Medulla oblongata (tissue), 1 donor: ENCODE data around the gene HBG1.
A peak's percentile ranks its signal among the peaks of the same experiment; 100 is the strongest.

ENCODE experiments used
- DNase-seq: peaks from one replicate; pipeline ENCODE4 v3.0.0-alpha.2; 2015; ENCODE audit errors: extremely low spot score

HBG1 gene

DNA sequence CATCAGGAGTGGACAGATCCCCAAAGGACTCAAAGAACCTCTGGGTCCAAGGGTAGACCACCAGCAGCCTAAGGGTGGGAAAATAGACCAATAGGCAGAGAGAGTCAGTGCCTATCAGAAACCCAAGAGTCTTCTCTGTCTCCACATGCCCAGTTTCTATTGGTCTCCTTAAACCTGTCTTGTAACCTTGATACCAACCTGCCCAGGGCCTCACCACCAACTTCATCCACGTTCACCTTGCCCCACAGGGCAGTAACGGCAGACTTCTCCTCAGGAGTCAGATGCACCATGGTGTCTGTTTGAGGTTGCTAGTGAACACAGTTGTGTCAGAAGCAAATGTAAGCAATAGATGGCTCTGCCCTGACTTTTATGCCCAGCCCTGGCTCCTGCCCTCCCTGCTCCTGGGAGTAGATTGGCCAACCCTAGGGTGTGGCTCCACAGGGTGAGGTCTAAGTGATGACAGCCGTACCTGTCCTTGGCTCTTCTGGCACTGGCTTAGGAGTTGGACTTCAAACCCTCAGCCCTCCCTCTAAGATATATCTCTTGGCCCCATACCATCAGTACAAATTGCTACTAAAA, 22.8 kb downstream of the HBG1 start, which contains the start of gene HBB:
Gene HBB, minus strand, starts transcription at position 340 of the 579 bp plus-strand sequence. Its CDS starts 50 bp downstream, at position 290.
- no peak for DNase-seq

DNA sequence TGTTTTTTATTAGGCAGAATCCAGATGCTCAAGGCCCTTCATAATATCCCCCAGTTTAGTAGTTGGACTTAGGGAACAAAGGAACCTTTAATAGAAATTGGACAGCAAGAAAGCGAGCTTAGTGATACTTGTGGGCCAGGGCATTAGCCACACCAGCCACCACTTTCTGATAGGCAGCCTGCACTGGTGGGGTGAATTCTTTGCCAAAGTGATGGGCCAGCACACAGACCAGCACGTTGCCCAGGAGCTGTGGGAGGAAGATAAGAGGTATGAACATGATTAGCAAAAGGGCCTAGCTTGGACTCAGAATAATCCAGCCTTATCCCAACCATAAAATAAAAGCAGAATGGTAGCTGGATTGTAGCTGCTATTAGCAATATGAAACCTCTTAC, 24.2 kb downstream of the HBG1 start:
- DNase-seq: no peak

DNA sequence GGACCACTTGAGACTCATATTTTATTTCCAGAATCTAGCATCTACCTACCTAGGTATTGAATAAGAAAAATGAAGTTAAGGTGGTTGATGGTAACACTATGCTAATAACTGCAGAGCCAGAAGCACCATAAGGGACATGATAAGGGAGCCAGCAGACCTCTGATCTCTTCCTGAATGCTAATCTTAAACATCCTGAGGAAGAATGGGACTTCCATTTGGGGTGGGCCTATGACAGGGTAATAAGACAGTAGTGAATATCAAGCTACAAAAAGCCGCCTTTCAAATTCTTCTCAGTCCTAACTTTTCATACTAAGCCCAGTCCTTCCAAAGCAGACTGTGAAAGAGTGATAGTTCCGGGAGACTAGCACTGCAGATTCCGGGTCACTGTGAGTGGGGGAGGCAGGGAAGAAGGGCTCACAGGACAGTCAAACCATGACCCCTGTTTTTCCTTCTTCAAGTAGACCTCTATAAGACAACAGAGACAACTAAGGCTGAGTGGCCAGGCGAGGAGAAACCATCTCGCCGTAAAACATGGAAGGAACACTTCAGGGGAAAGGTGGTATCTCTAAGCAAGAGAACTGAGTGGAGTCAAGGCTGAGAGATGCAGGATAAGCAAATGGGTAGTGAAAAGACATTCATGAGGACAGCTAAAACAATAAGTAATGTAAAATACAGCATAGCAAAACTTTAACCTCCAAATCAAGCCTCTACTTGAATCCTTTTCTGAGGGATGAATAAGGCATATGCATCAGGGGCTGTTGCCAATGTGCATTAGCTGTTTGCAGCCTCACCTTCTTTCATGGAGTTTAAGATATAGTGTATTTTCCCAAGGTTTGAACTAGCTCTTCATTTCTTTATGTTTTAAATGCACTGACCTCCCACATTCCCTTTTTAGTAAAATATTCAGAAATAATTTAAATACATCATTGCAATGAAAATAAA, 24.8 kb downstream of the HBG1 start:
- no peak for DNase-seq

DNA sequence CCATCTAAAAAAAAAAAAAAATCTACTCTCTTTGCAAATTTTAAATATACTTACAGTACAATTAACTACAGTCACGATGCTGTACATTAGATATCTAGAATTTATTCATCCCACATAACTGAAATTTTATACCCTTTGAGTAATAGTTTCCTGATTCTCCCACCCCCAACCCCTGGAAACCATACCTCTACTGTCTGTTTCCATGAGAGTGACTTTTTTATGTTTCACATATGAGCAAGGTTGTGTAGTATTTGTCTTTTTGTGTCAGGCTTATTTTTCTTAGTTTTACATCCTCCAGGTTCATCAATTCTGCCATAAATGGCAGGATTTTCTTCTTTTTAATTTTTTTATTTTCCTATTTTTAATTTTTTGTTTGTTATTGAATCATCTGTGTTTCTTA, 26.0 kb downstream of the HBG1 start:
- DNase-seq: no peak

DNA sequence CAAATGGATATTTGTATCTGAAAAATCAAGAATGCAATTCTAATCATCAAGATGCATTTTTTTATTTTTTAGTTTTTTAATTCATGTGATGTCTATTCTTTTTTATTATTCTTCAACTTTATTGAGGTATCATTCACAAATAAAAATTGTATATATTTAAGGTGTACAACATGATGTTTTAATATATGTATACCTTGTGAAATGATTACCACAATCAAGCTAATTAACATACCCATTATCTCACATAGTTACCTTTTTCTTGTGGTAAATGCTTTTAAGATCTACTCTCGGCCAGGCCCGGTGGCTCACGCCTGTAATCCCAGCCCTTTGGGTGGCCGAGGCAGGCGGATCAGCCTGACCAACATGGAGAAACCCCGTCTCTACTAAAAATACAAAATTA, 26.5 kb downstream of the HBG1 start:
- DNase-seq: no peak

DNA sequence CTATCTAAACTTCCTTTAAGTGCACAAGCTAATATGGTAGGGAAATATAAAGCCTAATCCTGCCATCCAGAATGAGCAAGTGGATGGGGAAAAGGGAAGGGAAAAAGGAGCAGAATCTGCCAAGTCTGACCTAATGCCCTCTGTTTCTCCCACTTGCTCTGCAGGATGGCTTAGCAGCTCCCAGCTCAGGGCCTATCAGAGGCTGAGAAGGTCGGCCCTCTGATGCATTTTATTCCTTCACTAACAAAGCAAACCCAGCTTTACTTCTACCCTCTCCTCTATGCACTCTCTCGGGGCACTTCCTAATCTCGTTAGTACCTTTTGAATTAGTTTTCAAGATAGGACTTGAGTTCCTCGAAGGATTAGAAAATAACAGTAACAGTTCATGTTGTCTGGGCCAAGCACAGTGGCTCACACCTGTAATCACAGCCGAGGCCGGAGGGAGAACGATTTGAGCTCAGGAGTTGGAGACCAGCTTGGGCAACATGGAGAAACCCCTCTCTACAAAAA, 39.2 kb downstream of the HBG1 start:
- no peak for DNase-seq

DNA sequence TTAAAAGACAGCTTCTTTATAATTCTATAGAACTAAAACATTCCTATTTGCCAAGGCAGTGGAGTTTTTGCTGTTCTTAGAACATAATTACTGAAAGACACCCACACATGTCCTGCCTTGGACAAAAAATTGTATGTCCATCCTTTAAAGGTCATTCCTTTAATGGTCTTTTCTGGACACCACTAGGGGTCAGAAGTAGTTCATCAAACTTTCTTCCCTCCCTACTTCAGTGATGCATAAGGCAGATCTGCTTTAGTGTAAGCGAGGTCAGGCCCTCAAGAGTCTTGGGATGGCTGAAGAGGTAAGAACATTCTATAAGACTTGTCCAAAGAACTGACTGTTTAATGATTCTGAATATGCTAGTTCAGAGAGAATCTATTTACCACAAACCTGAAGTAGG, 44.9 kb downstream of the HBG1 start:
- DNase-seq: peak; percentile 53

DNA sequence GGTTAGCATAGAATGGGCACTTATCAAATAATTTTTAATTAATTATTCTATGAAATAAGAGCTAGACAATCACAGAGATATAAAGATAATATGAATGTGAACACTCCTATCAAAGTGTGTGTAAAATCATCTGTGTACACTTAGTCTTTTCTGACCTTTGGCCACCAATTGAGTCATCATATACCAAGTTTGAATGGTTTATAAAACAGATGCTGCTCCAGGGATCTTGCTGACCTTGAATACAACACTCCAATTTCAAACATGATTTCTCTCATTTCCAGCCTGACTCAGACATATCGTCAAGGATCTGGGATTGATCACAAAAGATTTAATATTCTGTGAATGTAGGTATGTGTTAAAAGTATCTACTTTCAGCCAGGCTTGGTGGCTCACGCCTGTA, 46.3 kb downstream of the HBG1 start:
- DNase-seq: no peak

DNA sequence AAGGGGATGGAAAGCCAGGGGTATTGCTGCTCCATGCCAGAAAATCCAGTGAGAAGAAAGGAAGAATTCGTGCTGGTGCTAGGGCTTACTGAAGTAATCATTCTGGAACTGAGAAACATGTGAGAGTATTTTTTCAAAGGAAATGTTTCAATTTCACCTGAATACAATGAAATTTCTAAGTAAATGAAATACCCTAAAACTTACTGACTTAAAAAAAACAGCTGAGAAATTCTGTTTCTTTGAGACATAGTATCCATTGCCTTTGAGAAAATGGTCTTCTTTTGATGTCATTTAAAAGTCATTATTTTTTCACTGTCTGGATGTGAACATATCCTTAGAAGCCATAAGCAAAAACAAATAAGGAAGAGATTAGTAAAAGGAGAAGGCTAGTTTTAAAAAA, 49.1 kb downstream of the HBG1 start, which contains the start of gene OR51V1:
Gene OR51V1, minus strand, starts transcription at position 101 of the 400 bp plus-strand sequence. Its CDS starts 0 bp downstream, at position 101.
- DNase-seq: no peak

DNA sequence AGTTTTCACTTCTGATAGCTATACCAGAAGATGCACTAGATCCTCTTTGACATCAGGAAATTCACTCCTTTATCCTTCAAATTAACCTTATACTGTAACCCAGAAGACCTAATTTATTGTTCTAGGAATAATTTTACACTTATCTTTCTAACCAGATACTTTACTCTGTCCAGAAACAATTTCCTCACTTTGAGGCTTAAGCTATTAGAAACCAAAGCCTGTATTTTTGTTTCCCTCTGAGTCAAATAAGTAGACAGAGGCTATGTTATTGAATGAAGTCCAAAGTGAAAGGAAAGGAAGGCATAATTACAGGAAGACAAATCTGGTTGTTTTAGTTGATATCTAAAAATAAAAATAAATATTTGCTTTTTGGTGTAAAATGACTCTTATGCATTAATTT, 51.4 kb downstream of the HBG1 start:
- no peak for DNase-seq
